ENCODE measurements around the gene SMIM27.
"Not testable (repeated sequence)": the region's sequence is repeated elsewhere in the genome, so short reads cannot be mapped to it uniquely, and the experiment has no call there.

The SMIM27 gene

DNA sequence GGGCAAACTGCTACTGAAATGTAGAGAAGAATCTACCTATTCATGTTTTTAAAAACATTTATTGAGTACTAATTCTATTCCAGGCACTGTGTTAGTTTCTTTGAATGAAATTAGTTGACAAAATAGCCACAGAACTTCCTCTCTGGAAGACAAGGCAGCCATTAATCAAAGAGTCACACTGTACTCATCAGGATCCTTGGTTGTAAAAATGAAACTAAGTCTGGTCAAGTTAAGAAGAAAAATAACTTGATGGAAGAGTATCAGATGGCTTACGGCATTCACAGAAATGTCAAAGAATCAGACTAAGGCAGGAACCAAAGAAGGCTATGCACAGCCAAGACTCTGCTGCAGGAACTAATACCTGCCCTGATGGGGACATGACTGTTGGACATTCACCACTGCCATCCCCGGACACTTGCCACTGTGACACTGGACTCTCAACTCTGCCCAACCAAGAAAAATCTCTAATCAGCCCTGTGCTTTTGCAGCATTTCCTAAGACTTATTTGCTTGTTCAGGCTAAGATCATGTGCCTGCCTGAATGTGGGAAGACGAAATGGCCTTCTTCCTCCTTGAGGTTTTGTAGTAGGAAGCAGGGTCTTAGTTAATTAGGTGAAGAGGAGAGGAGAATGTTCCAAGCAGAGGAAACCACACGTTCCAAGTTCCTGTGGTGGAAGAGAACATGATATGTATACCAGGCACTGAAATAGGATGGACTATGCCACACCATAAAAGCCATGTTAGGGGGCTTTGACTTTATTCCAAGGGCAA lies 44.2 kb downstream of the SMIM27 start:
- DNase-seq = no peak

DNA sequence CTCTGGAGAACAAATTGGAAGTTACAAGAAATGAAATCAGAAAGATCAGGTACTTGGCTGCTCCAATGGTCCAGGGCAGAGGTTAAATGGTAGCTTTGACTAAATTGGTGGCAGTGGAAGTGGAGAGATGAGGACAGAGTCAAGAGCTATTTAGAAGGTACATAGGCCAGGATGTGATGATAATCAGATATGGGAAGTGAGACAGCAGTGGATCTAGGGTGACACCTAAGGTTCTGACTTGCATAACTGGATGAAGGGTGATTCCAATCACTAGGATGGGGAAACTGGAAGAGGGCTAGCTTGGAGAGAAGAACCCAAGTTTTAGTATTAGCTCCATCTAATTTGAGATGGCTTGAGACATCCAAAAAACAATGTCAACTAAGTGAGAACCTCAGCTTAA lies 44.8 kb downstream of the SMIM27 start:
- DNase-seq = no peak

DNA sequence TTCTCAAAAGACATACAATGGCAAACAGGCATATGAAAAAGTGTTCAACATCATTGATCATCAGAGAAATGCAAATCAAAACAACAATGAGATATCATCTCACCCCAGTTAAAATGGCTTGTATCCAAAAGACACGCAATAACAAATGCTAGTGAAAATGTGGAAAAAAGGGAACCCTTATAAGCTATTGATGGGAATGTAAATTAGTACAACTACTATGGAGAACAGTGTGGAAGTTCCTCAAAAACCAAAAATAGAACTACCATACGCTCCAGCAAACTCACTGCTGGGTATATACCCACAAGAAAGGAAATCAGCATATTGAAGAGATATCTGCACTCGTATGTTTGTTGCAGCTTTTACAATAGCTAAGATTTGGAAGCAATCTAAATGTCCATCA lies 46.9 kb downstream of the SMIM27 start:
- not testable (repeated sequence) for DNase-seq

All from nucleus accumbens (tissue), 56 donors.